Uterus (tissue), 4 donors: Measurements from ENCODE around the gene ADGRA3. TPM values are rescaled to one million over a fixed set of nuclear protein-coding genes. Genes with fewer than 3 reads are reported as not detected.

Experiments
- DNase-seq, 2 donors: peaks; one replicate each; pipeline ENCODE4 v3.0.0-alpha.2; 2019 to 2020
- H3K27ac ChIP-seq, 2 donors: fragments of 200-600 bp; sonication (generic); 1 replicate in 1 of 2; 2 replicates in 1 of 2; pipeline ENCODE4 v1.5.1; 2016 to 2018
- H3K27me3 ChIP-seq, 2 donors: fragments of 200-600 bp; sonication (generic); one replicate each; pipeline ENCODE4 v1.5.1; 2018 to 2019; ENCODE audit warnings: control low read depth in 1 of 2
- H3K36me3 ChIP-seq, 2 donors: fragments of 200-600 bp; sonication (generic); one replicate each; pipeline ENCODE4 v1.5.1; 2019; ENCODE audit warnings: control low read depth in 1 of 2
- H3K4me1 ChIP-seq, 2 donors: fragments of 200-600 bp; sonication (generic); one replicate each; pipeline ENCODE4 v1.5.1; 2018 to 2019; ENCODE audit warnings: control low read depth in 1 of 2
- H3K4me3 ChIP-seq, 2 donors: fragments of 200-600 bp; sonication (generic); 1 replicate in 1 of 2; 2 replicates in 1 of 2; pipeline ENCODE4 v1.5.1; 2018 to 2019; ENCODE audit warnings: mild to moderate bottlenecking in 1 of 2
- H3K9me3 ChIP-seq, 2 donors: fragments of 200-600 bp; sonication (generic); one replicate each; pipeline ENCODE4 v1.5.1; 2019; ENCODE audit warnings: control low read depth in 1 of 2
- CTCF ChIP-seq, 4 experiments: fragments of 200-600 bp in 2 of 4; fragments of 450-650 bp in 2 of 4; sonication (generic) in 2 of 4; IDR thresholded peaks; one replicate each; pipeline ENCODE4 v1.5.1; 2016 to 2019; ENCODE audit warnings: antibody characterized with exemption in 4 of 4, mild to moderate bottlenecking in 2 of 4, moderate library complexity in 1 of 4
- POLR2A ChIP-seq, 2 donors: fragments of 450-650 bp; IDR thresholded peaks; one replicate each; pipeline ENCODE4 v1.6.1; 2016; ENCODE audit warnings: antibody characterized with exemption in 2 of 2, mild to moderate bottlenecking in 1 of 2, moderate library complexity in 1 of 2
- intact Hi-C: fragments of 100-400 bp; cut with DNase I; formaldehyde crosslinking; loops from one replicate; pipeline ENCODE4 v1.15.1; 2023; ENCODE audit warnings: low total_unique reads
- total RNA-seq, 4 donors: library from RNA; depleted of rRNA in 3 of 4; stranded (reverse); fragments of >200 nt in 3 of 4; gene quantifications; one replicate each; pipeline versions ENCODE4 v1.1.0 to v1.2.4, GENCODE V29; 2014 to 2023
- donor health status: DM: yes; HTN: yes; CAD: no.

Gene ADGRA3
- total RNA-seq, 4 donors from 2014 or later: 35.3 to 103 (median 45.4) TPM

GRCh38 chr4:22439947-22440346 lies 75.9 kb downstream of the ADGRA3 start:
- Histone ChIP-seq H3K4me3 (no peak overlapping the region), H3K27me3 (no peaks in the 10 kb centered on the region), H3K9me3 (no peaks in the 10 kb centered on the region), H3K36me3 (no peaks in the 10 kb centered on the region), H3K27ac (no peak overlapping the region), H3K4me1 (no peaks in the 10 kb centered on the region)
- intact Hi-C loops: no loop called here
- DNase-seq: no peak
- TF ChIP-seq CTCF (IDR thresholded peaks at IDR 0.05) (no peak), POLR2A (IDR thresholded peaks at IDR 0.05) (no peak)

- H3K27ac ChIP-seq: no peak overlapping the region
- intact Hi-C loops: no loop called here
- TF ChIP-seq POLR2A (IDR thresholded peaks at IDR 0.05) (no peak), CTCF (IDR thresholded peaks at IDR 0.05) (no peak)
- H3K9me3 ChIP-seq: no peaks in the 10 kb centered on the region
- H3K27me3 ChIP-seq: no peaks in the 10 kb centered on the region
- no peak for DNase-seq
- H3K36me3 ChIP-seq: no peaks in the 10 kb centered on the region
- H3K4me1 ChIP-seq: no peaks in the 10 kb centered on the region
- H3K4me3 ChIP-seq: no peak overlapping the region
These were observed 80.2 kb downstream of the ADGRA3 start for GRCh38 chr4:22435652-22436051.

GRCh38 chr4:22434895-22435294 lies 81.0 kb downstream of the ADGRA3 start:
- intact Hi-C loops: no loop called here
- H3K9me3 ChIP-seq: no peaks in the 10 kb centered on the region
- TF ChIP-seq POLR2A (IDR thresholded peaks at IDR 0.05): no peak
- peak in 2 of 4 experiments; percentile 18 to 21 for TF ChIP-seq CTCF (IDR thresholded peaks at IDR 0.05)

GRCh38 chr4:22430626-22431025 lies 85.2 kb downstream of the ADGRA3 start:
- Histone ChIP-seq H3K27me3 (no peaks in the 10 kb centered on the region), H3K27ac (no peak overlapping the region), H3K4me1 (no peaks in the 10 kb centered on the region), H3K4me3 (no peak overlapping the region), H3K36me3 (no peaks in the 10 kb centered on the region), H3K9me3 (no peaks in the 10 kb centered on the region)
- no peak for TF ChIP-seq CTCF (IDR thresholded peaks at IDR 0.05)
- no peak for TF ChIP-seq POLR2A (IDR thresholded peaks at IDR 0.05)
- DNase-seq: no peak
- intact Hi-C loops: no loop called here

More at GRCh38 chr4:22434895-22435294, 81.0 kb downstream of the ADGRA3 start:
- no peaks in the 10 kb centered on the region for H3K36me3 ChIP-seq
- no peaks in the 10 kb centered on the region for H3K4me1 ChIP-seq
- no peaks in the 10 kb centered on the region for H3K27me3 ChIP-seq
- H3K27ac ChIP-seq: no peak overlapping the region
- H3K4me3 ChIP-seq: no peak overlapping the region
- peak in 1 of 2 donors; percentile 17 for DNase-seq

GRCh38 chr4:22428441-22428840 lies 87.4 kb downstream of the ADGRA3 start:
- no peaks in the 10 kb centered on the region for H3K4me1 ChIP-seq
- H3K4me3 ChIP-seq: no peak overlapping the region
- H3K27me3 ChIP-seq: no peaks in the 10 kb centered on the region
- DNase-seq: no peak
- intact Hi-C loops: no loop called here
- no peak overlapping the region for H3K27ac ChIP-seq
- H3K36me3 ChIP-seq: no peaks in the 10 kb centered on the region
- no peak for TF ChIP-seq CTCF (IDR thresholded peaks at IDR 0.05)
- TF ChIP-seq POLR2A (IDR thresholded peaks at IDR 0.05): no peak
- no peaks in the 10 kb centered on the region for H3K9me3 ChIP-seq
